ENCODE results near the gene SEC61A1. TPM values are rescaled to one million over a fixed set of nuclear protein-coding genes. Genes with fewer than 3 reads are reported as not detected.

SEC61A1 gene
- polyA plus RNA-seq, 2 donors = 52.6 to 80.1 TPM

Other genes starting within 250 kb of the SEC61A1 start
- 10 to 100 TPM; 78.0 to 99.1 TPM for gene MGLL, start 229.9 kb upstream of the SEC61A1 start, polyA plus RNA-seq
- under 1 TPM; 0.06 to 0.13 TPM for gene KBTBD12, start 137.2 kb upstream of the SEC61A1 start, polyA plus RNA-seq
- gene RUVBL1, start 71.4 kb downstream of the SEC61A1 start, polyA plus RNA-seq = 10 to 100 TPM in 1 of 2 donors, 1 to 10 TPM in 1; 7.5 to 32.5 TPM
- gene EEFSEC, start 101.0 kb downstream of the SEC61A1 start, polyA plus RNA-seq = 1 to 10 TPM; 6.1 to 10.0 TPM